ENCODE data around the gene ZC3H10. TPM values are rescaled to one million over a fixed set of nuclear protein-coding genes. Genes with fewer than 3 reads are reported as not detected.

ZC3H10 gene
- total RNA-seq, 3 donors from 2014 or later: 3.6 to 4.8 (median 4.7) TPM

- intact Hi-C loops (cut with DNase I; ENCODE audit: low total_unique reads): no loop called here
These were observed 51.2 kb downstream of the ZC3H10 start for GRCh38 chr12:56169229-56169759.

GRCh38 chr12:56172839-56173238 is 54.8 kb downstream of the ZC3H10 start:
- H3K4me3 ChIP-seq: no peak overlapping the region

More at GRCh38 chr12:56169229-56169759, 51.2 kb downstream of the ZC3H10 start:
- Histone ChIP-seq H3K4me1 (no peaks in the 10 kb centered on the region), H3K4me3 (no peak overlapping the region), H3K9me3 (no peaks in the 10 kb centered on the region), H3K36me3 (peaks cover 20% of the 10 kb centered on the region), H3K27me3 (no peaks in the 10 kb centered on the region), H3K27ac (no peak overlapping the region)
- no peak for TF ChIP-seq POLR2A (IDR thresholded peaks at IDR 0.05)
- TF ChIP-seq POLR2AphosphoS5 (IDR thresholded peaks at IDR 0.05): no peak
- TF ChIP-seq CTCF (IDR thresholded peaks at IDR 0.05): no peak
- no peak for DNase-seq (ENCODE audit: low spot score in 2 of 2)

More at GRCh38 chr12:56172839-56173238, 54.8 kb downstream of the ZC3H10 start:
- intact Hi-C loops (cut with DNase I; ENCODE audit: low total_unique reads): no loop called here
- DNase-seq (ENCODE audit: low spot score in 2 of 2): no peak
- H3K9me3 ChIP-seq: no peaks in the 10 kb centered on the region
- no peak overlapping the region for H3K27ac ChIP-seq
- TF ChIP-seq POLR2A (IDR thresholded peaks at IDR 0.05) (no peak), POLR2AphosphoS5 (IDR thresholded peaks at IDR 0.05) (no peak)
- H3K27me3 ChIP-seq: no peaks in the 10 kb centered on the region
- peaks cover 15% of the 10 kb centered on the region for H3K36me3 ChIP-seq
- no peaks in the 10 kb centered on the region for H3K4me1 ChIP-seq

Other genes with a start within 250 kb of the ZC3H10 start
- 10 to 100 TPM; 25.9 to 38.1 (median 33.0) TPM for gene PYM1, start 190.4 kb upstream of the ZC3H10 start, total RNA-seq
- gene DGKA, start 187.1 kb upstream of the ZC3H10 start, total RNA-seq: 10 to 100 TPM; 25.1 to 50.5 (median 44.2) TPM
- gene PMEL, start 152.2 kb upstream of the ZC3H10 start, total RNA-seq: 10 to 100 TPM in 1 of 3 donors, 1 to 10 TPM in 2; 4.7 to 18.7 (median 7.4) TPM
- 10 to 100 TPM in 2 of 3 donors, 1 to 10 TPM in 1; 8.2 to 27.2 (median 27.1) TPM for gene CDK2, start 151.4 kb upstream of the ZC3H10 start, total RNA-seq
- 10 to 100 TPM; 74.9 to 98.8 (median 75.7) TPM for gene RAB5B, start 144.2 kb upstream of the ZC3H10 start, total RNA-seq
- 10 to 100 TPM; 24.6 to 30.2 (median 29.9) TPM for gene SUOX, start 121.0 kb upstream of the ZC3H10 start, total RNA-seq
- gene IKZF4, start 97.2 kb upstream of the ZC3H10 start, total RNA-seq: 1 to 10 TPM; 2.9 to 4.6 (median 4.2) TPM
- 1,000 to 10,000 TPM in 1 of 3 donors, 100 to 1,000 TPM in 2; 557 to 1,840 (median 572) TPM for gene RPS26, start 76.3 kb upstream of the ZC3H10 start, total RNA-seq
- 100 to 1,000 TPM in 2 of 3 donors, under 1 TPM in 1; 0.48 to 187 (median 119) TPM for gene ERBB3, start 38.1 kb upstream of the ZC3H10 start, total RNA-seq
- gene PA2G4, start 13.7 kb upstream of the ZC3H10 start, total RNA-seq: 100 to 1,000 TPM in 2 of 3 donors, 10 to 100 TPM in 1; 94.4 to 134 (median 116) TPM
- gene RPL41, start 1.6 kb upstream of the ZC3H10 start, total RNA-seq: 1,000 to 10,000 TPM; 3,675 to 5,580 (median 4,429) TPM
- gene ESYT1, start 10.0 kb downstream of the ZC3H10 start, total RNA-seq: 100 to 1,000 TPM; 132 to 243 (median 146) TPM
- 10 to 100 TPM; 29.6 to 52.8 (median 43.2) TPM for gene MYL6B, start 34.3 kb downstream of the ZC3H10 start, total RNA-seq
- gene MYL6, start 40.1 kb downstream of the ZC3H10 start, total RNA-seq: 1,000 to 10,000 TPM; 1,725 to 2,481 (median 1,981) TPM
- 100 to 1,000 TPM; 105 to 114 (median 106) TPM for gene SMARCC2, start 71.2 kb downstream of the ZC3H10 start, total RNA-seq
- 10 to 100 TPM; 64.4 to 86.6 (median 81.3) TPM for gene RNF41, start 103.7 kb downstream of the ZC3H10 start, total RNA-seq
- 10 to 100 TPM; 24.7 to 31.2 (median 27.5) TPM for gene NABP2, start 106.1 kb downstream of the ZC3H10 start, total RNA-seq
- gene SLC39A5, start 111.8 kb downstream of the ZC3H10 start, total RNA-seq: under 1 TPM in 1 of 3 donors, not detected in 2; 0.98 TPM
- 10 to 100 TPM; 12.8 to 18.4 (median 14.9) TPM for gene ANKRD52, start 140.1 kb downstream of the ZC3H10 start, total RNA-seq
- 10 to 100 TPM; 18.7 to 23.7 (median 18.7) TPM for gene COQ10A, start 148.7 kb downstream of the ZC3H10 start, total RNA-seq
- 100 to 1,000 TPM in 2 of 3 donors, 10 to 100 TPM in 1; 79.2 to 132 (median 103) TPM for gene CS, start 182.1 kb downstream of the ZC3H10 start, total RNA-seq
- gene CNPY2, start 197.7 kb downstream of the ZC3H10 start, total RNA-seq: 10 to 100 TPM; 69.9 to 86.1 (median 85.9) TPM
- gene PAN2, start 215.7 kb downstream of the ZC3H10 start, total RNA-seq: 10 to 100 TPM; 44.3 to 84.4 (median 54.1) TPM
- under 1 TPM in 1 of 3 donors, not detected in 2; 0.88 TPM for gene IL23A, start 220.6 kb downstream of the ZC3H10 start, total RNA-seq
- 100 to 1,000 TPM; 198 to 207 (median 198) TPM for gene STAT2, start 241.8 kb downstream of the ZC3H10 start, total RNA-seq
- not detected for gene APOF, start 244.6 kb downstream of the ZC3H10 start, total RNA-seq

All from breast epithelium (tissue), 4 donors.